Dendritic cell treated with granulocyte-macrophage colony-stimulating factor and Interleukin-4, amounts not matched to agents 40 ng/mL and 50 ng/mL, for 4 days (primary cell): ENCODE measurements around the gene MAPK1.
"Not testable (repeated sequence)": the region's sequence is repeated elsewhere in the genome, so short reads cannot be mapped to it uniquely, and the experiment has no call there.

Source experiments
- H3K27ac Mint-ChIP-seq: one replicate; pipeline ENCODE4 v1.8.0; 2022; ENCODE audit warnings: mild to moderate bottlenecking, mixed read lengths
- H3K27me3 Mint-ChIP-seq: one replicate; pipeline ENCODE4 v1.8.0; 2022; ENCODE audit warnings: mild to moderate bottlenecking, mixed read lengths
- H3K36me3 Mint-ChIP-seq: one replicate; pipeline ENCODE4 v1.8.0; 2022; ENCODE audit warnings: low read depth, mixed read lengths
- H3K4me1 Mint-ChIP-seq: one replicate; pipeline ENCODE4 v1.8.0; 2022; ENCODE audit warnings: low read depth, mixed read lengths
- H3K4me3 Mint-ChIP-seq: one replicate; pipeline ENCODE4 v1.8.0; 2022; ENCODE audit warnings: mild to moderate bottlenecking, moderate library complexity, mixed read lengths
- H3K9me3 Mint-ChIP-seq: one replicate; pipeline ENCODE4 v1.8.0; 2022; ENCODE audit warnings: mixed read lengths
- intact Hi-C: fragments of 100-400 bp; cut with micrococcal nuclease; formaldehyde crosslinking; loops from one replicate; pipeline ENCODE4 v1.15.0; 2022

MAPK1 gene

GRCh38 chr22:21741790-21742189 is 125.7 kb downstream of the MAPK1 start:
- no peaks in the 10 kb centered on the region for H3K27me3 Mint-ChIP-seq
- no peak overlapping the region for H3K4me3 Mint-ChIP-seq
- intact Hi-C loops = no loop called here
- peaks cover 12% of the 10 kb centered on the region for H3K36me3 Mint-ChIP-seq
- H3K9me3 Mint-ChIP-seq = no peaks in the 10 kb centered on the region
- no peaks in the 10 kb centered on the region for H3K4me1 Mint-ChIP-seq
- no peak overlapping the region for H3K27ac Mint-ChIP-seq

GRCh38 chr22:21741059-21741458 is 126.4 kb downstream of the MAPK1 start:
- Mint-ChIP-seq H3K4me1 (no peaks in the 10 kb centered on the region), H3K36me3 (peaks cover 11% of the 10 kb centered on the region), H3K27me3 (peaks cover 1% of the 10 kb centered on the region), H3K4me3 (no peak overlapping the region), H3K27ac (no peak overlapping the region), H3K9me3 (no peaks in the 10 kb centered on the region)
- intact Hi-C loops = no loop called here

GRCh38 chr22:21739828-21740377 is 127.5 kb downstream of the MAPK1 start:
- intact Hi-C loops = no loop called here
- H3K27ac Mint-ChIP-seq = no peak overlapping the region
- peaks cover 1% of the 10 kb centered on the region for H3K27me3 Mint-ChIP-seq
- peaks cover 7% of the 10 kb centered on the region for H3K36me3 Mint-ChIP-seq
- H3K4me3 Mint-ChIP-seq = no peak overlapping the region
- H3K9me3 Mint-ChIP-seq = no peaks in the 10 kb centered on the region
- peaks cover 3% of the 10 kb centered on the region for H3K4me1 Mint-ChIP-seq

GRCh38 chr22:21738966-21739365 is 128.5 kb downstream of the MAPK1 start:
- Mint-ChIP-seq H3K27ac (no peak overlapping the region), H3K4me3 (no peak overlapping the region), H3K27me3 (peaks cover 1% of the 10 kb centered on the region), H3K9me3 (no peaks in the 10 kb centered on the region), H3K36me3 (no peaks in the 10 kb centered on the region), H3K4me1 (peaks cover 10% of the 10 kb centered on the region)
- intact Hi-C loops = no loop called here

- intact Hi-C loops = no loop called here
- Mint-ChIP-seq H3K4me1 (peaks cover 14% of the 10 kb centered on the region), H3K4me3 (no peak overlapping the region), H3K9me3 (no peaks in the 10 kb centered on the region), H3K27ac (no peak overlapping the region), H3K36me3 (no peaks in the 10 kb centered on the region), H3K27me3 (peaks cover 1% of the 10 kb centered on the region)
Observed at GRCh38 chr22:21738081-21738480, 129.4 kb downstream of the MAPK1 start.

- Mint-ChIP-seq H3K36me3 (no peaks in the 10 kb centered on the region), H3K27ac (no peak overlapping the region), H3K9me3 (no peaks in the 10 kb centered on the region), H3K4me3 (no peak overlapping the region), H3K4me1 (peaks cover 14% of the 10 kb centered on the region), H3K27me3 (peaks cover 1% of the 10 kb centered on the region)
- intact Hi-C loops = no loop called here
Observed at GRCh38 chr22:21736948-21737347, 130.5 kb downstream of the MAPK1 start.

GRCh38 chr22:21736084-21736642 is 131.3 kb downstream of the MAPK1 start:
- peak overlapping the region; percentile 63 for H3K4me3 Mint-ChIP-seq
- peaks cover 14% of the 10 kb centered on the region for H3K4me1 Mint-ChIP-seq

GRCh38 chr22:21735200-21736083 is 132.0 kb downstream of the MAPK1 start, which contains the start of gene YPEL1:
Gene YPEL1 (minus strand): TSS chr22:21735794. CDS start chr22:21710744, 25,050 bp downstream.
- intact Hi-C loops = loop anchor here (1.0 kb wide), 1 partner anchor 203 kb away; no protein-coding TSS in a partner anchor
- Mint-ChIP-seq H3K27ac (peak within 1 kb of the TSS; percentile 80), H3K9me3 (no peaks in the 10 kb centered on the region), H3K4me3 (peak within 1 kb of the TSS; percentile 79), H3K36me3 (no peaks in the 10 kb centered on the region), H3K4me1 (peaks cover 14% of the 10 kb centered on the region), H3K27me3 (peaks cover 1% of the 10 kb centered on the region)

More at GRCh38 chr22:21736084-21736642, 131.3 kb downstream of the MAPK1 start:
- Mint-ChIP-seq H3K36me3 (no peaks in the 10 kb centered on the region), H3K27ac (no peak overlapping the region), H3K27me3 (peaks cover 1% of the 10 kb centered on the region), H3K9me3 (no peaks in the 10 kb centered on the region)
- intact Hi-C loops = no loop called here

- H3K27ac Mint-ChIP-seq = peak overlapping the region; percentile 80
- H3K36me3 Mint-ChIP-seq = no peaks in the 10 kb centered on the region
- intact Hi-C loops = loop anchor here (1.0 kb wide), 1 partner anchor 204 kb away; no protein-coding TSS in a partner anchor
- no peaks in the 10 kb centered on the region for H3K9me3 Mint-ChIP-seq
- peak overlapping the region; percentile 79 for H3K4me3 Mint-ChIP-seq
- H3K4me1 Mint-ChIP-seq = peaks cover 14% of the 10 kb centered on the region
- H3K27me3 Mint-ChIP-seq = peaks cover 1% of the 10 kb centered on the region
Observed at GRCh38 chr22:21734540-21735199, 132.8 kb downstream of the MAPK1 start.

- no peak overlapping the region for H3K27ac Mint-ChIP-seq
- intact Hi-C loops = no loop called here
- no peaks in the 10 kb centered on the region for H3K9me3 Mint-ChIP-seq
- H3K27me3 Mint-ChIP-seq = peaks cover 1% of the 10 kb centered on the region
- no peak overlapping the region for H3K4me3 Mint-ChIP-seq
- H3K4me1 Mint-ChIP-seq = peaks cover 14% of the 10 kb centered on the region
- no peaks in the 10 kb centered on the region for H3K36me3 Mint-ChIP-seq
Observed at GRCh38 chr22:21731503-21731902, 135.9 kb downstream of the MAPK1 start.

GRCh38 chr22:21730535-21731308 is 136.7 kb downstream of the MAPK1 start:
- Mint-ChIP-seq H3K36me3 (no peaks in the 10 kb centered on the region), H3K4me3 (no peak overlapping the region), H3K9me3 (no peaks in the 10 kb centered on the region), H3K27ac (no peak overlapping the region), H3K27me3 (no peaks in the 10 kb centered on the region), H3K4me1 (peaks cover 14% of the 10 kb centered on the region)
- intact Hi-C loops = no loop called here

GRCh38 chr22:21729184-21729583 is 138.3 kb downstream of the MAPK1 start:
- H3K27ac Mint-ChIP-seq, H3K9me3 Mint-ChIP-seq, H3K36me3 Mint-ChIP-seq, intact Hi-C loops, H3K4me1 Mint-ChIP-seq, H3K27me3 Mint-ChIP-seq, H3K4me3 Mint-ChIP-seq: not testable (repeated sequence)

GRCh38 chr22:21728270-21728669 is 139.2 kb downstream of the MAPK1 start:
- intact Hi-C loops = no loop called here
- no peaks in the 10 kb centered on the region for H3K27me3 Mint-ChIP-seq
- no peaks in the 10 kb centered on the region for H3K4me1 Mint-ChIP-seq
- no peaks in the 10 kb centered on the region for H3K9me3 Mint-ChIP-seq
- H3K36me3 Mint-ChIP-seq = no peaks in the 10 kb centered on the region
- H3K27ac Mint-ChIP-seq = no peak overlapping the region
- H3K4me3 Mint-ChIP-seq = no peak overlapping the region
